Liver (tissue), 3 donors: ENCODE measurements around the gene HBG1.

Experiments used
- GABPA ChIP-seq, 2 donors: IDR thresholded peaks in 1 of 2; conservative IDR thresholded peaks in 1 of 2; 2 replicates each; pipeline ENCODE4 v1.6.1; 2016; ENCODE audit warnings: antibody characterized with exemption in 2 of 2, mild to moderate bottlenecking in 1 of 2, moderate library complexity in 1 of 2
- RXRA ChIP-seq, 2 donors: IDR thresholded peaks; 2 replicates each; pipeline ENCODE4 v1.6.1; 2017 to 2018; ENCODE audit warnings: antibody characterized with exemption in 2 of 2, mild to moderate bottlenecking in 1 of 2
- TAF1 ChIP-seq: conservative IDR thresholded peaks from 2 replicates; pipeline ENCODE4 v1.6.1; 2016; ENCODE audit warnings: antibody characterized with exemption, mild to moderate bottlenecking
- YY1 ChIP-seq: IDR thresholded peaks from 2 replicates; pipeline ENCODE4 v1.6.1; 2016; ENCODE audit warnings: antibody characterized with exemption, mild to moderate bottlenecking
- TF ChIP-seq, protein P1 (sequence below): fragments of 150-350 bp; IDR thresholded peaks from 2 replicates; pipeline ENCODE4 v1.5.1; 2017; ENCODE audit warnings: improper control_type of control experiment, low read depth, low read length; ENCODE audit not compliant: missing input control
- TF ChIP-seq, protein P2 (sequence below): IDR thresholded peaks from 2 replicates; pipeline ENCODE4 v1.6.1; 2016; ENCODE audit warnings: antibody characterized with exemption, mild to moderate bottlenecking
- TF ChIP-seq, protein P3 (sequence below): IDR thresholded peaks from 2 replicates; pipeline ENCODE4 v1.6.1; 2016; ENCODE audit warnings: antibody characterized with exemption
- TF ChIP-seq, protein P4 (sequence below): IDR thresholded peaks from 2 replicates; pipeline ENCODE4 v1.6.1; 2016; ENCODE audit warnings: antibody characterized with exemption
- donor health status: healthy.
- donor health status: healthy.

DNA sequence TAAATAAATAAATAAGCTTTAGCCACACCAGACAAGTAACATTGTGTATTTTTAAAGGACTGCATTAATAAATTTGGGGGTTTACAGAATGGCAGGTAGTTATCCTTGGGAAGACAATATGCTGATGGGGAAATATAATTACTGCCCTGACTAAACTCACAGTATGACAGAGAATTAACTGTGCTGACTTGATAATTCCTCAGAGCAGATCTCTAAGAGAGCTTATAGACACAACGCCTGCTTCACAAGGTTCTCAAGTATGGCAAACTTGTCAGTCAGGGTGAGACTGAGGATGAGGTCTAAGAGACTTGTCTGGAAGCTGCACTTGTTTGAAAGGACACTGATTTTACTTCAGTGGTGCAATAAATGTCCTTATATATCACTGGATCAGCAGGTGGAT is 48.8 kb upstream of the HBG1 start:
- TF ChIP-seq, protein P1, sequence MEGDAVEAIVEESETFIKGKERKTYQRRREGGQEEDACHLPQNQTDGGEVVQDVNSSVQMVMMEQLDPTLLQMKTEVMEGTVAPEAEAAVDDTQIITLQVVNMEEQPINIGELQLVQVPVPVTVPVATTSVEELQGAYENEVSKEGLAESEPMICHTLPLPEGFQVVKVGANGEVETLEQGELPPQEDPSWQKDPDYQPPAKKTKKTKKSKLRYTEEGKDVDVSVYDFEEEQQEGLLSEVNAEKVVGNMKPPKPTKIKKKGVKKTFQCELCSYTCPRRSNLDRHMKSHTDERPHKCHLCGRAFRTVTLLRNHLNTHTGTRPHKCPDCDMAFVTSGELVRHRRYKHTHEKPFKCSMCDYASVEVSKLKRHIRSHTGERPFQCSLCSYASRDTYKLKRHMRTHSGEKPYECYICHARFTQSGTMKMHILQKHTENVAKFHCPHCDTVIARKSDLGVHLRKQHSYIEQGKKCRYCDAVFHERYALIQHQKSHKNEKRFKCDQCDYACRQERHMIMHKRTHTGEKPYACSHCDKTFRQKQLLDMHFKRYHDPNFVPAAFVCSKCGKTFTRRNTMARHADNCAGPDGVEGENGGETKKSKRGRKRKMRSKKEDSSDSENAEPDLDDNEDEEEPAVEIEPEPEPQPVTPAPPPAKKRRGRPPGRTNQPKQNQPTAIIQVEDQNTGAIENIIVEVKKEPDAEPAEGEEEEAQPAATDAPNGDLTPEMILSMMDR = no peak
- TF ChIP-seq, protein P2, sequence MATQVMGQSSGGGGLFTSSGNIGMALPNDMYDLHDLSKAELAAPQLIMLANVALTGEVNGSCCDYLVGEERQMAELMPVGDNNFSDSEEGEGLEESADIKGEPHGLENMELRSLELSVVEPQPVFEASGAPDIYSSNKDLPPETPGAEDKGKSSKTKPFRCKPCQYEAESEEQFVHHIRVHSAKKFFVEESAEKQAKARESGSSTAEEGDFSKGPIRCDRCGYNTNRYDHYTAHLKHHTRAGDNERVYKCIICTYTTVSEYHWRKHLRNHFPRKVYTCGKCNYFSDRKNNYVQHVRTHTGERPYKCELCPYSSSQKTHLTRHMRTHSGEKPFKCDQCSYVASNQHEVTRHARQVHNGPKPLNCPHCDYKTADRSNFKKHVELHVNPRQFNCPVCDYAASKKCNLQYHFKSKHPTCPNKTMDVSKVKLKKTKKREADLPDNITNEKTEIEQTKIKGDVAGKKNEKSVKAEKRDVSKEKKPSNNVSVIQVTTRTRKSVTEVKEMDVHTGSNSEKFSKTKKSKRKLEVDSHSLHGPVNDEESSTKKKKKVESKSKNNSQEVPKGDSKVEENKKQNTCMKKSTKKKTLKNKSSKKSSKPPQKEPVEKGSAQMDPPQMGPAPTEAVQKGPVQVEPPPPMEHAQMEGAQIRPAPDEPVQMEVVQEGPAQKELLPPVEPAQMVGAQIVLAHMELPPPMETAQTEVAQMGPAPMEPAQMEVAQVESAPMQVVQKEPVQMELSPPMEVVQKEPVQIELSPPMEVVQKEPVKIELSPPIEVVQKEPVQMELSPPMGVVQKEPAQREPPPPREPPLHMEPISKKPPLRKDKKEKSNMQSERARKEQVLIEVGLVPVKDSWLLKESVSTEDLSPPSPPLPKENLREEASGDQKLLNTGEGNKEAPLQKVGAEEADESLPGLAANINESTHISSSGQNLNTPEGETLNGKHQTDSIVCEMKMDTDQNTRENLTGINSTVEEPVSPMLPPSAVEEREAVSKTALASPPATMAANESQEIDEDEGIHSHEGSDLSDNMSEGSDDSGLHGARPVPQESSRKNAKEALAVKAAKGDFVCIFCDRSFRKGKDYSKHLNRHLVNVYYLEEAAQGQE = no peak
- TF ChIP-seq TAF1 (no peak), GABPA (IDR thresholded peaks at IDR 0.05 in 1 of 2, conservative IDR thresholded peaks at IDR 0.05 in 1 of 2) (no peak), RXRA (IDR thresholded peaks at IDR 0.05) (no peak), YY1 (no peak)
- TF ChIP-seq, protein P3, sequence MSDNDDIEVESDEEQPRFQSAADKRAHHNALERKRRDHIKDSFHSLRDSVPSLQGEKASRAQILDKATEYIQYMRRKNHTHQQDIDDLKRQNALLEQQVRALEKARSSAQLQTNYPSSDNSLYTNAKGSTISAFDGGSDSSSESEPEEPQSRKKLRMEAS = no peak
- TF ChIP-seq, protein P4, sequence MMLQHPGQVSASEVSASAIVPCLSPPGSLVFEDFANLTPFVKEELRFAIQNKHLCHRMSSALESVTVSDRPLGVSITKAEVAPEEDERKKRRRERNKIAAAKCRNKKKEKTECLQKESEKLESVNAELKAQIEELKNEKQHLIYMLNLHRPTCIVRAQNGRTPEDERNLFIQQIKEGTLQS = no peak
